B cell (primary cell): Measurements from ENCODE around the gene KCNQ2. TPM values are rescaled to one million over a fixed set of nuclear protein-coding genes. Genes with fewer than 3 reads are reported as not detected.
"Not testable (repeated sequence)": the region's sequence is repeated elsewhere in the genome, so short reads cannot be mapped to it uniquely, and the experiment has no call there.

ENCODE experiments used
- ATAC-seq: fragments of 200-7000 bp; cut with Tn5 transposase; one replicate; pipeline ENCODE4 v1.10.0; 2021; ENCODE audit warnings: low read depth, mild to moderate bottlenecking, moderate number of reproducible peaks, moderate library complexity
- CTCF ChIA-PET: fragments of 350-600 bp; sonication (Branson Sonifier 250); formaldehyde crosslinking; loops from one replicate; lab custom pipeline; 2021; ENCODE audit warnings: antibody characterized with exemption, inconsistent platforms; lab: Charles Lee
- POLR2A ChIA-PET: fragments of 350-600 bp; sonication (Branson Sonifier 250); formaldehyde crosslinking; loops from one replicate; lab custom pipeline; 2021; ENCODE audit warnings: antibody characterized with exemption; lab: Charles Lee
- DNase-seq: peaks from one replicate; pipeline ENCODE4 v3.0.0; 2013
- H2AFZ ChIP-seq: 2 replicates; pipeline ENCODE4 v1.6.1; 2012; ENCODE audit warnings: mild to moderate bottlenecking, low read depth, low read length; ENCODE audit not compliant: insufficient read depth, poor library complexity, severe bottlenecking
- H3K27ac ChIP-seq, 2 donors: 1 replicate in 1 of 2; 2 replicates in 1 of 2; pipeline ENCODE4 v1.5.1; 2012 to 2013; ENCODE audit warnings: low read length in 2 of 2, mild to moderate bottlenecking in 2 of 2, moderate library complexity in 1 of 2
- H3K27me3 ChIP-seq, 4 experiments: fragments of 200-600 bp in 1 of 4; sonication (generic) in 1 of 4; replicated peaks in 1 of 4; 1 replicate in 2 of 4; 2 replicates in 2 of 4; pipeline versions ENCODE4 v1.6.1 to v1.7.0; 2013 to 2016; ENCODE audit warnings: low read length in 3 of 4, mild to moderate bottlenecking in 2 of 4, mixed read lengths in 1 of 4, moderate library complexity in 1 of 4; ENCODE audit not compliant: insufficient read depth in 4 of 4, control insufficient read depth in 3 of 4; ENCODE audit errors: control extremely low read depth in 1 of 4
- H3K36me3 ChIP-seq, 2 experiments: replicated peaks in 1 of 2; 1 replicate in 1 of 2; 2 replicates in 1 of 2; pipeline versions ENCODE4 v1.6.1 to v1.7.1; 2013; ENCODE audit warnings: low read length in 1 of 2; ENCODE audit not compliant: insufficient read depth in 2 of 2, control insufficient read depth in 1 of 2; ENCODE audit errors: control extremely low read depth in 1 of 2, extremely low read depth in 1 of 2
- H3K4me1 ChIP-seq, 2 donors: fragments of 200-600 bp in 1 of 2; sonication (generic) in 1 of 2; 1 replicate in 1 of 2; 2 replicates in 1 of 2; pipeline versions ENCODE4 v1.5.1 to v1.6.1; 2013 to 2017; ENCODE audit warnings: low read length in 2 of 2; ENCODE audit not compliant: control insufficient read depth in 2 of 2, insufficient read depth in 2 of 2
- H3K4me2 ChIP-seq: replicated peaks from 2 replicates; pipeline ENCODE3; 2012; ENCODE audit warnings: mild to moderate bottlenecking, low read depth, low read length; ENCODE audit not compliant: poor library complexity, severe bottlenecking
- H3K4me3 ChIP-seq, 5 experiments: fragments of 200-600 bp in 1 of 5; sonication (generic) in 1 of 5; 1 replicate in 3 of 5; 2 replicates in 2 of 5; pipeline versions ENCODE4 v1.5.1 to v1.7.0; 2011 to 2016; ENCODE audit warnings: low read length in 4 of 5, mild to moderate bottlenecking in 4 of 5, low read depth in 2 of 5, control low read depth in 1 of 5, moderate library complexity in 1 of 5; ENCODE audit not compliant: insufficient read depth in 1 of 5; ENCODE audit errors: control extremely low read depth in 1 of 5, extremely low read depth in 1 of 5
- H3K79me2 ChIP-seq: fragments of 200-600 bp; sonication (generic); one replicate; pipeline ENCODE4 v1.6.0; 2016; ENCODE audit warnings: low read length; ENCODE audit not compliant: control insufficient read depth, insufficient read depth
- H3K9ac ChIP-seq: fragments of 200-600 bp; sonication (generic); 2 replicates; pipeline ENCODE4 v1.6.1; 2017; ENCODE audit warnings: mild to moderate bottlenecking, low read length, moderate library complexity
- H3K9me3 ChIP-seq, 3 donors: one replicate each; pipeline versions ENCODE4 v1.6.1 to v1.7.1; 2013; ENCODE audit warnings: low read length in 2 of 3; ENCODE audit not compliant: control insufficient read depth in 2 of 3, insufficient read depth in 1 of 3; ENCODE audit errors: control extremely low read depth in 1 of 3
- H4K20me1 ChIP-seq: 2 replicates; pipeline ENCODE4 v1.6.0; 2012; ENCODE audit warnings: mild to moderate bottlenecking, low read length; ENCODE audit not compliant: insufficient read depth, control insufficient read depth, poor library complexity, severe bottlenecking
- H3K27ac Mint-ChIP-seq: one replicate; pipeline ENCODE4 v1.8.0; 2021; ENCODE audit warnings: mixed read lengths
- H3K27me3 Mint-ChIP-seq: one replicate; pipeline ENCODE4 v1.8.0; 2021; ENCODE audit warnings: mixed read lengths
- H3K4me1 Mint-ChIP-seq: one replicate; pipeline ENCODE4 v1.8.0; 2021; ENCODE audit warnings: mixed read lengths
- H3K4me3 Mint-ChIP-seq: one replicate; pipeline ENCODE4 v1.8.0; 2021; ENCODE audit warnings: mixed read lengths
- H3K9me3 Mint-ChIP-seq: one replicate; pipeline ENCODE4 v1.8.0; 2022; ENCODE audit warnings: mixed read lengths; ENCODE audit not compliant: insufficient read depth
- CTCF ChIP-seq: fragments of 200-600 bp; IDR thresholded peaks from one replicate; pipeline ENCODE4 v1.8.0; 2022; ENCODE audit warnings: antibody characterized with exemption, mild to moderate bottlenecking
- EZH2 ChIP-seq: IDR thresholded peaks from 2 replicates; pipeline ENCODE4 v1.6.1; 2012; ENCODE audit warnings: borderline replicate concordance, low read depth, mild to moderate bottlenecking, moderate library complexity, low read length; ENCODE audit not compliant: insufficient read depth, poor library complexity, severe bottlenecking
- WGBS: methylation state at CpG from one replicate; pipeline ENCODE4 v1.1.5; 2013; ENCODE audit warnings: missing lambda C conversion rate; ENCODE audit not compliant: insufficient coverage; 5-methylcytosine and 5-hydroxymethylcytosine counted together
- intact Hi-C: fragments of 100-400 bp; cut with micrococcal nuclease; formaldehyde crosslinking; loops from one replicate; pipeline ENCODE4 v1.10.0; 2022
- polyA plus RNA-seq: library from polyadenylated mRNA; depleted of rRNA; stranded (reverse); fragments of >200 nt; gene quantifications from 2 replicates; pipeline ENCODE4 v1.2.3, GENCODE V29; 2012
- total RNA-seq, 2 donors: library from RNA; stranded (reverse); fragments of 120-200 nt in 1 of 2; gene quantifications; 1 replicate in 1 of 2; 2 replicates in 1 of 2; pipeline versions ENCODE4 v1.2.3 to v1.2.4, GENCODE V29; 2013 to 2022

The KCNQ2 gene
- total and polyA plus RNA-seq, 2 donors (not counting 1 experiment from before 2014, with no cell fraction given): 0.12 TPM; not detected in 1

DNA sequence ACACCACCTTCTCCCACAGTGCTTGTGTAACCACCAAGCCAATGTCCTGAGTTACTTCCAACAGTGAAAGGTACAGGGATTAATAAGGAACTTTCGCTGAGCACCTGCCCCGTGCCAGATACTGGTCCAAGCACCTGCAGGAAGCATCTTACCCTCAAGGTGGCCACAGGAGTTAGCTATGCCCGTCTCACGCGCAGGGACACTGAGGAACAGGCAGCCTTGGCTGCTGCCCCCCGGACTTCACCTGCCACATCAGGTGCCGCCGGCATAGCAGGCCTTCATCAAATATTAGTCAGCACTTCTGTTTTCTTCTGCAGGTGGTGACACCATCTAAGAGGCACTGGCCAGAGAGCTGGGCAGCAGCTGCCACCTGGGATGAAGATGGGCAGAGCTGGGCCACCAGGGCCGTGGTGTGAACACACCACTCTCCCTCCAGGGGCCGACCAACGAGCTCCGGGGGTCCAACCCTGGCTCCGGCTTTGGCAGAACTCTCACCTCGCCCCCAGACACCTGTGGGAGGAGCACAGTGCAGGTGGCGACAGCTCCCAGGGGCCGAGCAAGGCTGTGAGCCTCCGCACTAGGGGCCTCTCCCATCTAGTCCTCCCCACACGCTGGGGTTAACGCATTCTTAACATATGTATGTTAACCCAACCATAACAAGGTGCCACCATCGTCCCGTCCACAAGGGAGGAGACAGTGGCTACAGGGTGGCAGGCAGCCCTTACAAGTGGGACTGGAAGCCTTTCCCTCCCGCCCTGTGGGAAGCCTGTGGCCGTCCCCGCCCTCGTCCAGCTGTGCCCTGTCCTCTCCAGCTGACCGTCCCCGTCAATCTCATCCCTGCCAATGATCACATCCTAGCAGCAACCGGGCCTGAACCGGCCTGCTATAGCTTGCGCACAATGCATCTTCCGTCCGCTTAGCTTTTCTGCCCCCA is 45.2 kb upstream of the KCNQ2 start:
- POLR2A ChIA-PET: no interaction called here
- no peak for ATAC-seq

DNA sequence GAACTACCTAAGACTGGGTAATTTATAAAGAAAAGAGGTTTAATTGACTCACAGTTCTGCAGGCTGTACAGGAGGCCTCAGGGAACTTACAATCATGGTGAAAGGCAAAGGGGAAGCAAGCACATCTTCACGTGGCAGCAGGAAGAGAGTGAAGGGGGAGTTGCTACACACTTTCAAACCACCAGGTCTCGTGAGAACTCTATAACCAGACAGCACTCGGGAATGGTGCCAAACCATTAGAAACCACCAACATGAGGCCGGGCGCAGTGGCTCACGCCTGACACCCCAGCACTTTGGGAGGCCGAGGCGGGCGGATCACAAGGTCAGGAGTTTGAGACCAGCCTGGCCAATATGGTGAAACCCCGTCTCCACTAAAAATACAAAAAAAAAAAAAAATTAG is 42.1 kb upstream of the KCNQ2 start:
- H3K9ac ChIP-seq, H3K9me3 Mint-ChIP-seq, H2AFZ ChIP-seq, H3K4me1 Mint-ChIP-seq, H3K27ac Mint-ChIP-seq, H3K4me1 ChIP-seq, H3K4me3 Mint-ChIP-seq, intact Hi-C loops, POLR2A ChIA-PET, H3K79me2 ChIP-seq, H3K27ac ChIP-seq, ATAC-seq, DNase-seq, H3K9me3 ChIP-seq, H3K36me3 ChIP-seq, H3K4me3 ChIP-seq, H4K20me1 ChIP-seq, CTCF ChIA-PET, H3K4me2 ChIP-seq: not testable (repeated sequence)
- peaks cover 32% of the 10 kb centered on the region for H3K27me3 Mint-ChIP-seq
- whole genome bisulfite sequencing: 51% methylated on average over 8 of the region's 10 CpGs
- peaks cover 0 to 14% (median 6%) of the 10 kb centered on the region in 4 experiments for H3K27me3 ChIP-seq

More for the DNA sequence above, 45.2 kb upstream of the KCNQ2 start:
- CTCF ChIA-PET: interaction anchor here (2.3 kb wide), 2 partner anchors 20 to 21 kb away, joined by 8 to 9 read pairs; partner anchors contain the start of gene PTK6
- Histone ChIP-seq H3K27me3 (peaks cover 0 to 12% (median 5%) of the 10 kb centered on the region in 4 experiments), H3K4me2 (no peak overlapping the region), H3K9ac (no peak overlapping the region), H2AFZ (no peak overlapping the region), H3K27ac (no peak overlapping the region), H3K9me3 (peaks cover 0 to 9% (median 2%) of the 10 kb centered on the region in 3 donors), H3K4me1 (peaks cover 16 to 23% of the 10 kb centered on the region in 2 donors), H3K79me2 (peaks cover 15% of the 10 kb centered on the region), H3K36me3 (peaks cover 0 to 7% of the 10 kb centered on the region in 2 experiments), H4K20me1 (peaks cover 18% of the 10 kb centered on the region), H3K4me3 (no peak overlapping the region)
- Mint-ChIP-seq H3K9me3 (peaks cover 2% of the 10 kb centered on the region), H3K27ac (no peak overlapping the region), H3K27me3 (peaks cover 13% of the 10 kb centered on the region), H3K4me1 (peaks cover 17% of the 10 kb centered on the region), H3K4me3 (peak overlapping the region; percentile 84)
- DNase-seq: peak; percentile 15
- TF ChIP-seq CTCF: no peak
- no peak for TF ChIP-seq EZH2
- intact Hi-C loops: no loop called here
- WGBS: 84% methylated on average over 29 of the region's 32 CpGs
